Endothelial cell of umbilical vein (primary cell): ENCODE data around the gene SYNGR4. TPM values are rescaled to one million over a fixed set of nuclear protein-coding genes. Genes with fewer than 3 reads are reported as not detected.

Experiments used
- BruUV-seq: library from RNA; stranded (reverse); fragments of 400-500 nt; replicated peaks from 2 replicates; lab custom pipeline; 2021; lab: Mats Ljungman, UMichigan
- CTCF ChIA-PET: fragments of 300-600, 350-600 bp; sonication (Branson Sonifier 250); formaldehyde crosslinking; loops from one replicate; lab custom pipeline; 2021; ENCODE audit warnings: antibody characterized with exemption, inconsistent platforms; lab: Charles Lee
- POLR2A ChIA-PET: fragments of 300-600, 350-600 bp; sonication (Branson Sonifier 250); formaldehyde crosslinking; loops from one replicate; lab custom pipeline; 2021; ENCODE audit warnings: antibody characterized with exemption, inconsistent platforms; lab: Charles Lee
- DNase-seq: peaks from one replicate; pipeline ENCODE4 v3.0.0-alpha.2; 2011; ENCODE audit warnings: low read depth, low spot score
- FAIRE-seq: peaks from 2 replicates; lab custom pipeline; 2011; peaks lifted over from hg19 to GRCh38; lab: Jason Lieb, UNC
- H2AFZ ChIP-seq: 2 replicates; pipeline ENCODE4 v1.6.0; 2012; ENCODE audit warnings: low read depth, low read length, control low read depth, inconsistent platforms
- H3K27ac ChIP-seq: 2 replicates; pipeline ENCODE4 v1.5.1; 2011; ENCODE audit warnings: low read depth, mild to moderate bottlenecking, control low read depth, low read length, moderate library complexity; ENCODE audit not compliant: insufficient read depth
- H3K27me3 ChIP-seq, 2 experiments: 2 replicates each; pipeline versions ENCODE4 v1.6.0 to v1.6.1; 2011; ENCODE audit warnings: low read length in 2 of 2, mixed read lengths in 1 of 2; ENCODE audit not compliant: control insufficient read depth in 2 of 2, insufficient read depth in 2 of 2
- H3K36me3 ChIP-seq, 2 experiments: 2 replicates in 1 of 2; 3 replicates in 1 of 2; pipeline ENCODE4 v1.5.1; 2011; ENCODE audit warnings: low read length in 2 of 2, mild to moderate bottlenecking in 1 of 2, moderate library complexity in 1 of 2; ENCODE audit not compliant: control insufficient read depth in 2 of 2, insufficient read depth in 2 of 2; ENCODE audit errors: extremely low read depth in 1 of 2
- H3K4me1 ChIP-seq: 3 replicates; pipeline ENCODE4 v1.5.1; 2011; ENCODE audit warnings: mild to moderate bottlenecking, low read length; ENCODE audit not compliant: control insufficient read depth, insufficient read depth; ENCODE audit errors: extremely low read depth
- H3K4me2 ChIP-seq: 2 replicates; pipeline ENCODE4 v1.6.1; 2011; ENCODE audit warnings: low read length, control low read depth, mixed read lengths; ENCODE audit not compliant: insufficient read depth
- H3K4me3 ChIP-seq, 3 experiments: fragments of 200-600 bp in 1 of 3; sonication (generic), shearing (Covaris generic) in 1 of 3; replicated peaks in 1 of 3; 2 replicates each; pipeline ENCODE4 v1.5.1; 2011 to 2016; ENCODE audit warnings: control low read depth in 3 of 3, low read length in 3 of 3, mild to moderate bottlenecking in 2 of 3, inconsistent platforms in 1 of 3, low read depth in 1 of 3, moderate library complexity in 1 of 3; ENCODE audit not compliant: insufficient read depth in 1 of 3
- H3K79me2 ChIP-seq: 2 replicates; pipeline ENCODE4 v1.6.0; 2012; ENCODE audit warnings: low read length, inconsistent platforms; ENCODE audit not compliant: control insufficient read depth, insufficient read depth
- H3K9ac ChIP-seq: replicated peaks from 2 replicates; pipeline ENCODE3; 2011; ENCODE audit warnings: low read length, control low read depth; ENCODE audit not compliant: insufficient read depth; ENCODE audit errors: extremely low read depth
- H3K9me1 ChIP-seq: replicated peaks from 3 replicates; pipeline ENCODE4 v1.6.0; 2011; ENCODE audit warnings: mild to moderate bottlenecking, low read length; ENCODE audit not compliant: control insufficient read depth, insufficient read depth; ENCODE audit errors: extremely low read depth
- H3K9me3 ChIP-seq: replicated peaks from 2 replicates; pipeline ENCODE4 v1.5.1; 2012; ENCODE audit warnings: low read length, inconsistent platforms; ENCODE audit not compliant: control insufficient read depth, insufficient read depth
- H4K20me1 ChIP-seq: replicated peaks from 2 replicates; pipeline ENCODE3; 2011; ENCODE audit warnings: mild to moderate bottlenecking, low read length; ENCODE audit not compliant: control insufficient read depth, insufficient read depth; ENCODE audit errors: extremely low read depth
- CTCF ChIP-seq, 2 donors: IDR thresholded peaks; 1 replicate in 1 of 2; 2 replicates in 1 of 2; pipeline ENCODE4 v1.5.1; 2011; ENCODE audit warnings: low read length in 2 of 2, mild to moderate bottlenecking in 2 of 2, moderate library complexity in 2 of 2, control low read depth in 1 of 2, inconsistent platforms in 1 of 2, low read depth in 1 of 2; ENCODE audit not compliant: insufficient read depth in 1 of 2; ENCODE audit errors: extremely low read depth in 1 of 2
- EZH2 ChIP-seq: IDR thresholded peaks from 2 replicates; pipeline ENCODE4 v1.6.1; 2012; ENCODE audit warnings: borderline replicate concordance, low read depth, mild to moderate bottlenecking, moderate library complexity, low read length, inconsistent platforms; ENCODE audit not compliant: severe bottlenecking
- FOS ChIP-seq: IDR thresholded peaks from 2 replicates; pipeline ENCODE4 v1.6.1; 2011; ENCODE audit warnings: mild to moderate bottlenecking, low read length, moderate library complexity, borderline replicate concordance; ENCODE audit not compliant: insufficient read depth
- GATA2 ChIP-seq: IDR thresholded peaks from 2 replicates; pipeline ENCODE4 v1.7.0; 2011; ENCODE audit warnings: low read depth, mild to moderate bottlenecking, moderate library complexity, mixed read lengths, low read length; ENCODE audit not compliant: insufficient read length, insufficient read depth
- JUN ChIP-seq: IDR thresholded peaks from 2 replicates; pipeline ENCODE4 v1.6.1; 2011; ENCODE audit warnings: borderline replicate concordance, low read depth; ENCODE audit not compliant: insufficient read length, insufficient read depth
- MAX ChIP-seq: IDR thresholded peaks from 2 replicates; pipeline ENCODE4 v1.6.1; 2011; ENCODE audit not compliant: insufficient read depth, insufficient read length
- MYC ChIP-seq: IDR thresholded peaks from one replicate; pipeline ENCODE4 v1.6.1; 2011; ENCODE audit warnings: mild to moderate bottlenecking, low read depth, low read length
- POLR2A ChIP-seq: IDR thresholded peaks from 2 replicates; pipeline ENCODE4 v1.6.1; 2012; ENCODE audit warnings: low read depth, mild to moderate bottlenecking, control low read depth, low read length
- POLR2AphosphoS5 ChIP-seq: IDR thresholded peaks from 2 replicates; pipeline ENCODE4 v1.6.1; 2012; ENCODE audit warnings: low read depth, mild to moderate bottlenecking, control low read depth, low read length, moderate library complexity; ENCODE audit not compliant: insufficient read depth
- dilution Hi-C: fragments of 300-500 bp; cut with MboI; formaldehyde crosslinking; loops from one replicate; pipeline ENCODE4 v1.15.0; 2019; ENCODE audit warnings: low sequenced_read_pairs; ENCODE audit not compliant: extremely low pct_ligation_motif_present
- intact Hi-C: fragments of 100-400 bp; cut with micrococcal nuclease; formaldehyde crosslinking; loops from one replicate; pipeline ENCODE4 v1.10.0; 2022
- polyA plus RNA-seq, 4 experiments: library from polyadenylated mRNA; depleted of rRNA in 3 of 4; stranded (reverse) in 3 of 4; unstranded in 1 of 4; fragments of >200 nt; gene quantifications; 2 replicates each; pipeline versions ENCODE4 v1.2.1 to v1.2.3, GENCODE V29; 2011 to 2012; ENCODE audit warnings: missing spikeins in 1 of 4
- total RNA-seq: library from RNA; stranded (reverse); gene quantifications from 2 replicates; pipeline ENCODE4 v1.2.3, GENCODE V29; 2021

Gene SYNGR4
- total and polyA plus RNA-seq, 2 donors (not counting 3 experiments of a cell fraction or from before 2014, with no cell fraction given): not detected

DNA sequence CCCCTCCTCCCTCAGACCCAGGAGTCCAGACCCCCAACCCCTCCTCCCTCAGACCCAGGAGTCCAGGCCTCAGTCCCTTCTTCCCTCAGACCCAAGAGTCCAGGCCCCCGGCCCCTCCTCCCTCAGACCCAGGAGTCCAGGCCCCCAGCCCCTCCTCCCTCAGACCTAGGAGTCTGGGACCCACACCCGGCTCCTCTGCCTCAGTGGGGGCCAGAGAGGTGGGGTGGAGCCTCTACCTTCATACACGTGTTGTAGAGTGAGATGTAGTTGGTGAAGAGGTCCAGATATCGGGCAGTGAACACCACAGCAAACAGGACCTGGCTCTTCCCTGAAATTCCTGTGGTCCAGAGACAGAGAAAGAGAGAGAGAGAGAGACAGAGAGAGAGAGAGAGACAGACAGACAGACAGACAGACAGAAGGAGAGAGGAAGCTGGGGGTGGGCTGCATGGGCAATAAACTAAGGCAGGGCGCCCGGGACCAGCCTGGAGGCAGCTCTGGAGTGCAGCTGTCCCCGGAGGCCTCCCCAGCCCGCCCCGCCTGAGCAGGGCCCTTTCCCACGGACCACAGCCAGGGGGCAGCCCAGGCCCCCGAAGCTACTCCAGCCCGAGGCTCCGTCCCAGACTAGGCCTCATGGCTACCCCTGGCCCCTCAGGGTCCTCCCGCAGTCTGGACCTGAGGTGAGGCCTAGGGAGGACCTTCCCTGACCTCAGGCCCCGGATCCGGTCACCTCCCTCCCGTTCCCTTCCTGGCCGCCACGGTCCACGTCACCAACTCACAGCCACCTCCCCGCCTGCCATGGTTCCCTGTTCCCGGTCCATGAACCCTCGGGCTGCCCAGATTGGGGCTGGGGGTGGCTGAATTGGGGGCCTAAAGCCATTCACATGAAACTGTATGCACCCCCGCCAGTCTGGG, 26.3 kb downstream of the SYNGR4 start:
- FAIRE-seq (peak; percentile 85), DNase-seq (peak; percentile 72)
- TF ChIP-seq FOS (no peak), MYC (no peak), CTCF (IDR thresholded peaks at IDR 0.05; ENCODE audit: extremely low read depth in 1 of 2, insufficient read depth in 1 of 2, low read depth in 1 of 2, low read length in 2 of 2) (peak; percentile 43 to 76), POLR2A (peak; percentile 45), GATA2 (no peak), EZH2 (no peak), JUN (no peak), POLR2AphosphoS5 (peak; percentile 47), MAX (no peak)
- peak overlapping the region; percentile 65 for H3K27ac ChIP-seq
- peak overlapping the region; percentile 99 for H3K9ac ChIP-seq
- BruUV-seq: no TSS peak
- H3K4me1 ChIP-seq: peaks cover 3% of the 10 kb centered on the region
- peak overlapping the region; percentile 68 for H3K4me2 ChIP-seq
- H2AFZ ChIP-seq: peak overlapping the region; percentile 77
- dilution Hi-C loops: no loop called here
- H3K79me2 ChIP-seq: peaks cover 20% of the 10 kb centered on the region
- ChIA-PET POLR2A (interaction anchor here (0.5 kb wide), 1 partner anchor 119 kb away, joined by 3 read pairs; no protein-coding TSS in a partner anchor), CTCF (interaction anchor here (0.5 to 2.2 kb wide), 35 partner anchors 9 to 425 kb away, joined by 3 to 52 read pairs (median 8); partner anchors contain the start of genes GRWD1, SYNGR4 and TMEM143)
- peak overlapping the region; percentile 76 to 99 (median 83) for H3K4me3 ChIP-seq
- intact Hi-C loops: loop anchor here (1.0 to 2.0 kb wide), 5 partner anchors 26 to 194 kb away; partner anchors contain the start of genes CYTH2, GRWD1 and SYNGR4
- no peaks in the 10 kb centered on the region for H3K9me3 ChIP-seq
- no peaks in the 10 kb centered on the region for H3K9me1 ChIP-seq
- H3K27me3 ChIP-seq: peaks cover 10 to 25% of the 10 kb centered on the region in 2 experiments
- H4K20me1 ChIP-seq: no peaks in the 10 kb centered on the region
- peaks cover 14 to 24% of the 10 kb centered on the region in 2 experiments for H3K36me3 ChIP-seq
